Gastroesophageal sphincter (tissue), 3 donors: ENCODE data around the gene IFNA7.

Experiments used
- POLR2A ChIP-seq, 2 donors: fragments of 450-650 bp; IDR thresholded peaks; one replicate each; pipeline ENCODE4 v1.6.1; 2017; ENCODE audit warnings: antibody characterized with exemption in 2 of 2, mild to moderate bottlenecking in 2 of 2, moderate library complexity in 1 of 2
- TF ChIP-seq, protein P1 (sequence below), 4 experiments: fragments of 200-600 bp in 2 of 4; fragments of 450-650 bp in 2 of 4; sonication (generic) in 1 of 4; IDR thresholded peaks; one replicate each; pipeline ENCODE4 v1.5.1; 2017 to 2019; ENCODE audit warnings: antibody characterized with exemption in 4 of 4, mild to moderate bottlenecking in 2 of 4, moderate library complexity in 2 of 4

DNA sequence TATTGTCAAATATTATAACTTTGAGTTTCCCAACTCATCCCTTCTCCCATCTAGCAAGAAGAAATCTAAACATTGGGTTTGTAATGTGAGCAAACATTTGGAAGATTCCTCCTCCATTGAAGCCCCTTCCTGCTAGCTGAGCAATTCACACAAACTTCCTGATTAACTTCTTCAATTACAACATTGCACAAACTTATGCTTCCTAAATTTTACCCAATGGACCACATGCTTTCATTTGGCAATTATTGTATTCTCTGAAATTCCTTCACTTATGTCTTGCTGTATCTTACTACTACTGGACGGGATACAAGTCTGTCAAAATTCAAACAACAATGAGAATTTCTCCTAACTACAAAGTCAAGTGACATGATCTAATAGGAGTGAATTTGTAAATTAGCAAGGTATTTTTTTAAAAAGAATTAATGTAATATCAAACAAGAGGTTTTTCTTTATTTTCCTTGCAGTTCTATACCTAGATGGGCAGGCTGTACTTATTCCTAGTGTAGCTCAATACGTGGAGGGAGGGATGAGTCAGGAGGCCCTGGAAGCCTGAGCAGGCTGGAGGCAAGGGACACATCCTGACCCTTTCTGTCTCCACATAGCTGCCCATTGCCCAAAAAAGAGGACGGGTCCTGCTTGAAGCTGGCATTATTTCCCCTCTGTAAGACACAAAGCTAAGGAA lies 48.5 kb downstream of the IFNA7 start:
- no peak for TF ChIP-seq POLR2A (IDR thresholded peaks at IDR 0.05)
- TF ChIP-seq, protein P1, sequence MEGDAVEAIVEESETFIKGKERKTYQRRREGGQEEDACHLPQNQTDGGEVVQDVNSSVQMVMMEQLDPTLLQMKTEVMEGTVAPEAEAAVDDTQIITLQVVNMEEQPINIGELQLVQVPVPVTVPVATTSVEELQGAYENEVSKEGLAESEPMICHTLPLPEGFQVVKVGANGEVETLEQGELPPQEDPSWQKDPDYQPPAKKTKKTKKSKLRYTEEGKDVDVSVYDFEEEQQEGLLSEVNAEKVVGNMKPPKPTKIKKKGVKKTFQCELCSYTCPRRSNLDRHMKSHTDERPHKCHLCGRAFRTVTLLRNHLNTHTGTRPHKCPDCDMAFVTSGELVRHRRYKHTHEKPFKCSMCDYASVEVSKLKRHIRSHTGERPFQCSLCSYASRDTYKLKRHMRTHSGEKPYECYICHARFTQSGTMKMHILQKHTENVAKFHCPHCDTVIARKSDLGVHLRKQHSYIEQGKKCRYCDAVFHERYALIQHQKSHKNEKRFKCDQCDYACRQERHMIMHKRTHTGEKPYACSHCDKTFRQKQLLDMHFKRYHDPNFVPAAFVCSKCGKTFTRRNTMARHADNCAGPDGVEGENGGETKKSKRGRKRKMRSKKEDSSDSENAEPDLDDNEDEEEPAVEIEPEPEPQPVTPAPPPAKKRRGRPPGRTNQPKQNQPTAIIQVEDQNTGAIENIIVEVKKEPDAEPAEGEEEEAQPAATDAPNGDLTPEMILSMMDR (IDR thresholded peaks at IDR 0.05): no peak
